Stimulated activated CD8-positive, alpha-beta memory T cell treated with anti-CD3 and anti-CD28 coated beads, Interleukin-7, amount 100 ng/mL, for 4 hours (primary cell): ENCODE measurements around the gene UFSP1.
A peak's percentile ranks its signal among the peaks of the same experiment; 100 is the strongest.

Experiments
- DNase-seq, 2 donors: peaks; one replicate each; pipeline ENCODE4 v3.0.0-alpha.2; 2020; ENCODE audit warnings: low read depth in 2 of 2

Gene UFSP1

GRCh38 chr7:100882785-100883526, 6.6 kb downstream of the UFSP1 start:
- DNase-seq: no peak

GRCh38 chr7:100882201-100882600, 7.3 kb downstream of the UFSP1 start:
- DNase-seq: no peak

GRCh38 chr7:100881136-100881535, 8.4 kb downstream of the UFSP1 start:
- no peak for DNase-seq

GRCh38 chr7:100880645-100881044, 8.9 kb downstream of the UFSP1 start:
- no peak for DNase-seq

GRCh38 chr7:100879685-100880261, 9.7 kb downstream of the UFSP1 start:
- DNase-seq: no peak

- no peak for DNase-seq
These were observed 10.8 kb downstream of the UFSP1 start for GRCh38 chr7:100878685-100879084.

- DNase-seq: no peak
These were observed 11.5 kb downstream of the UFSP1 start for GRCh38 chr7:100878013-100878412.

- no peak for DNase-seq
These were observed 14.2 kb downstream of the UFSP1 start for GRCh38 chr7:100875356-100875751.

GRCh38 chr7:100874577-100875355, 14.7 kb downstream of the UFSP1 start, which contains the start of gene SRRT:
Gene SRRT (plus strand): TSS chr7:100875103. CDS start chr7:100875591, 488 bp downstream.
- peak; percentile 97 to 98 for DNase-seq

GRCh38 chr7:100874300-100874576, 15.3 kb downstream of the UFSP1 start:
- no peak for DNase-seq

GRCh38 chr7:100873599-100874299, 15.8 kb downstream of the UFSP1 start:
- DNase-seq: no peak

- DNase-seq: no peak
These were observed 21.6 kb downstream of the UFSP1 start for GRCh38 chr7:100867776-100868485.

- peak; percentile 48 to 49 for DNase-seq
These were observed 22.3 kb downstream of the UFSP1 start, which contains the start of gene TRIP6 for GRCh38 chr7:100867040-100867775. Gene TRIP6 (plus strand): TSS chr7:100867387. CDS start chr7:100867498, 111 bp downstream.

GRCh38 chr7:100866729-100867039, 22.8 kb downstream of the UFSP1 start:
- no peak for DNase-seq

- DNase-seq: no peak
These were observed 23.4 kb downstream of the UFSP1 start for GRCh38 chr7:100865938-100866728.

- DNase-seq: no peak
These were observed 24.1 kb downstream of the UFSP1 start for GRCh38 chr7:100865372-100865911.

- no peak for DNase-seq
These were observed 25.2 kb downstream of the UFSP1 start for GRCh38 chr7:100864263-100864845.

- no peak for DNase-seq
These were observed 26.0 kb downstream of the UFSP1 start for GRCh38 chr7:100863406-100863950.

- no peak for DNase-seq
These were observed 27.9 kb downstream of the UFSP1 start for GRCh38 chr7:100861616-100861985.
